ENCODE data around the gene GJD4. TPM values are rescaled to one million over a fixed set of nuclear protein-coding genes. Genes with fewer than 3 reads are reported as not detected.

Gene GJD4
- total RNA-seq, 1 experiment from 2014 or later, result not detected

DNA sequence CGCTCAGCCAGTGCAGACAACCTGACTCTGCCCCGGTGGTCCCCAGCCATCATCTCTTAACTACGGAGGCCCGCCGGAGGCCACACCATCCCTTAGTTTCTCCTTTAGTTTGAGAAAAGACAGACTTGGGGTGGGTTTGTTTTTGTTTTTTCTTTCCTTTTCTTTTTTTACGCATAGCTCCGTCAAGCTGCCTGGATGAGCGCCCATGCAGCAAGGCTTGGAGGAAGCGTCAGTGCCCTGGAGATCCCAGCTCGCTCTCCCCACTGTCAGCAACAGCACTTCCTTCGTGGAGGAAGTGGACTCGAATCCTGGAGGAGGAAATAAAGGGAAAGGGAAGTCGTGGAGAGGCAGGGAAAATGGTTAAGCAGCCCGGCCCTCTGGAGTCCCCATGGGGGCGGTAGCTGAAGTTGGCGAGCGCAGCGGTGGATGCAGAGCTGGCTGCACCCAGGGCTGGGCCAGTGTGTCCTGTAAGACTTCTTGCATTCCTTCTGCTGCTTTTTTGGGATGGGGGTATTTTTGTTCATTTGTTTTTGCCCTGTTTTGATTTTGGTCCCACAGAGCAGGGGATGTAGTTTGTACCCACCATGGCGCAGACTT is 35.9 kb upstream of the GJD4 start:
- no peak for ATAC-seq
- Histone ChIP-seq H3K36me3 (ENCODE audit: control insufficient read depth in 1 of 2, insufficient read depth in 2 of 2, low read length in 2 of 2) (no peaks in the 10 kb centered on the region), H3K4me3 (replicated peaks in 1 of 2; ENCODE audit: low read depth in 1 of 2, low read length in 2 of 2) (no peak overlapping the region), H3K79me2 (ENCODE audit: insufficient read depth, low read length) (no peaks in the 10 kb centered on the region), H3K27me3 (ENCODE audit: insufficient read depth, low read length) (no peaks in the 10 kb centered on the region), H3K9me3 (ENCODE audit: control insufficient read depth in 1 of 2, insufficient read depth in 1 of 2, low read depth in 1 of 2, low read length in 2 of 2) (no peaks in the 10 kb centered on the region), H3K9me2 (ENCODE audit: insufficient read depth) (no peaks in the 10 kb centered on the region), H3K27ac (ENCODE audit: low read depth, low read length) (no peak overlapping the region), H2AFZ (ENCODE audit: low read depth, low read length, poor library complexity, severe bottlenecking) (no peak overlapping the region), H3K4me1 (ENCODE audit: control insufficient read depth in 1 of 2, insufficient read depth in 2 of 2, low read length in 2 of 2) (no peaks in the 10 kb centered on the region), H3K4me2 (ENCODE audit: low read length) (no peak overlapping the region), H3K9ac (ENCODE audit: low read length) (no peak overlapping the region), H4K20me1 (ENCODE audit: insufficient read depth) (no peaks in the 10 kb centered on the region; the same call in 1 of the 2 replicates)
- BruUV-seq (replicated peaks), result no TSS peak
- CTCF ChIA-PET, result interaction anchor here (0.6 kb wide), 1 partner anchor 31 kb away, joined by 3 read pairs; no protein-coding TSS in a partner anchor
- TF ChIP-seq POLR2AphosphoS5 (IDR thresholded peaks at IDR 0.05; ENCODE audit: low read depth, low read length) (no peak), ZNF274 (IDR thresholded peaks at IDR 0.05; ENCODE audit: low read depth, low read length) (no peak), CTCF (IDR thresholded peaks at IDR 0.05 in 2 of 3, conservative IDR thresholded peaks at IDR 0.05 in 1 of 3; ENCODE audit: borderline replicate concordance in 1 of 3, insufficient read depth in 1 of 3, low read depth in 2 of 3, low read length in 2 of 3) (no peak), EZH2 (IDR thresholded peaks at IDR 0.05) (no peak), ATF3 (IDR thresholded peaks at IDR 0.05) (no peak), EGR1 (IDR thresholded peaks at IDR 0.05; ENCODE audit: low read depth) (no peak), SIN3A (IDR thresholded peaks at IDR 0.05; ENCODE audit: low read depth) (no peak), ZBTB33 (IDR thresholded peaks at IDR 0.05; ENCODE audit: extremely low read depth, insufficient replicate concordance, low read length) (no peak), POLR2A (IDR thresholded peaks at IDR 0.05; ENCODE audit: borderline replicate concordance, extremely low read depth, insufficient read depth, insufficient read length) (no peak), JUND (IDR thresholded peaks at IDR 0.05) (no peak), CBX3 (IDR thresholded peaks at IDR 0.05; ENCODE audit: low read depth) (no peak), ZFX (IDR thresholded peaks at IDR 0.05) (no peak), ELF1 (IDR thresholded peaks at IDR 0.05; ENCODE audit: borderline replicate concordance, low read depth) (no peak)
- RAD21 ChIA-PET (ENCODE audit: low non-redundant PET in 1 of 2, low total read pairs in 2 of 2, uncharacterized antibody in 2 of 2, unreplicated experiment in 2 of 2), result no interaction called here
- intact Hi-C loops (cut with micrococcal nuclease), result no loop called here
- DNase-seq (ENCODE audit: low read depth, low spot score), result no peak
- POLR2A ChIA-PET, result no interaction called here
